ENCODE data around the gene CILP.

- TF ChIP-seq CTCF (IDR thresholded peaks at IDR 0.05) (no peak), POLR2AphosphoS5 (IDR thresholded peaks at IDR 0.05) (no peak), POLR2A (IDR thresholded peaks at IDR 0.05; ENCODE audit: low read depth) (no peak), EP300 (IDR thresholded peaks at IDR 0.05) (no peak)
Observed at GRCh38 chr15:65195548-65195923, 15.7 kb downstream of the CILP start.

All from esophagus muscularis mucosa (tissue), 4 donors.